HK-2 (cell line): Measurements from ENCODE around the gene TARS2.

ENCODE experiments used
- DNase-seq: peaks from one replicate; pipeline ENCODE4 v3.0.0-alpha.2; 2018; ENCODE audit not compliant: unreplicated experiment

Gene TARS2

GRCh38 chr1:150508982-150509381, 21.8 kb downstream of the TARS2 start:
- DNase-seq, result no peak

GRCh38 chr1:150511551-150511950, 24.3 kb downstream of the TARS2 start:
- DNase-seq, result no peak

GRCh38 chr1:150511985-150512660, 24.9 kb downstream of the TARS2 start:
- no peak for DNase-seq

- no peak for DNase-seq
Measured at GRCh38 chr1:150512846-150513245, 25.6 kb downstream of the TARS2 start.

GRCh38 chr1:150513351-150513791, 26.2 kb downstream of the TARS2 start:
- DNase-seq, result no peak

- no peak for DNase-seq
Measured at GRCh38 chr1:150514260-150514659, 27.0 kb downstream of the TARS2 start.

- DNase-seq, result no peak
Measured at GRCh38 chr1:150514913-150515327, 27.7 kb downstream of the TARS2 start.

GRCh38 chr1:150515328-150516049, 28.3 kb downstream of the TARS2 start, which contains the start of gene FALEC:
Gene FALEC (plus strand): TSS chr1:150515752.
- DNase-seq, result peak; percentile 98

- no peak for DNase-seq
Measured at GRCh38 chr1:150516050-150516591, 28.9 kb downstream of the TARS2 start.

- DNase-seq, result no peak
Measured at GRCh38 chr1:150516616-150517015, 29.4 kb downstream of the TARS2 start.

GRCh38 chr1:150521196-150521968, 34.2 kb downstream of the TARS2 start:
- no peak for DNase-seq

- DNase-seq, result no peak
Measured at GRCh38 chr1:150525348-150525747, 38.1 kb downstream of the TARS2 start.

- DNase-seq, result no peak
Measured at GRCh38 chr1:150528196-150528595, 41.0 kb downstream of the TARS2 start.

GRCh38 chr1:150529017-150529416, 41.8 kb downstream of the TARS2 start:
- no peak for DNase-seq

- DNase-seq, result no peak
Measured at GRCh38 chr1:150530491-150531159, 43.4 kb downstream of the TARS2 start.

GRCh38 chr1:150532860-150533259, 45.6 kb downstream of the TARS2 start:
- no peak for DNase-seq

- no peak for DNase-seq
Measured at GRCh38 chr1:150534002-150534401, 46.8 kb downstream of the TARS2 start.

- no peak for DNase-seq
Measured at GRCh38 chr1:150535511-150536287, 48.5 kb downstream of the TARS2 start.

- DNase-seq, result no peak
Measured at GRCh38 chr1:150536836-150537731, 49.9 kb downstream of the TARS2 start.
